Neural crest cell (in vitro differentiated cells): ENCODE results near the gene FRMD7. TPM values are rescaled to one million over a fixed set of nuclear protein-coding genes. Genes with fewer than 3 reads are reported as not detected.

ENCODE experiments used
- DNase-seq: peaks from one replicate; pipeline ENCODE4 v3.0.0; 2021; ENCODE audit warnings: low read depth, mixed read lengths, low spot score
- H3K27ac Mint-ChIP-seq: one replicate; pipeline ENCODE4 v1.8.0; 2021; ENCODE audit warnings: mild to moderate bottlenecking, mixed read lengths; ENCODE audit not compliant: unreplicated experiment
- H3K27me3 Mint-ChIP-seq: 2 replicates; pipeline ENCODE4 v1.8.0; 2021; ENCODE audit warnings: low read depth, mild to moderate bottlenecking, mixed read lengths
- H3K36me3 Mint-ChIP-seq: 2 replicates; pipeline ENCODE4 v1.8.0; 2021; ENCODE audit warnings: low read depth, mild to moderate bottlenecking, mixed read lengths
- H3K4me1 Mint-ChIP-seq: 2 replicates; pipeline ENCODE4 v1.8.0; 2021; ENCODE audit warnings: mixed read lengths
- H3K4me3 Mint-ChIP-seq: one replicate; pipeline ENCODE4 v1.8.0; 2021; ENCODE audit warnings: mild to moderate bottlenecking, mixed read lengths
- H3K9me3 Mint-ChIP-seq: 2 replicates; pipeline ENCODE4 v1.8.0; 2021; ENCODE audit warnings: mixed read lengths
- total RNA-seq: library from RNA; stranded (reverse); gene quantifications from 2 replicates; pipeline ENCODE4 v1.2.1, GENCODE V29; 2021
- TF ChIP-seq, protein P1 (sequence below): fragments of 200-600 bp; sonication (generic); conservative IDR thresholded peaks from 2 replicates; pipeline ENCODE4 v1.5.0; 2021; ENCODE audit warnings: antibody characterized with exemption, mild to moderate bottlenecking

Gene FRMD7
- total RNA-seq, 1 donor from 2014 or later, result 0.21 TPM

GRCh38 chrX:132086672-132087071 is 41.1 kb downstream of the FRMD7 start:
- no peaks in the 10 kb centered on the region for H3K36me3 Mint-ChIP-seq
- H3K4me1 Mint-ChIP-seq, result no peaks in the 10 kb centered on the region
- no peak overlapping the region for H3K4me3 Mint-ChIP-seq
- TF ChIP-seq, protein P1, sequence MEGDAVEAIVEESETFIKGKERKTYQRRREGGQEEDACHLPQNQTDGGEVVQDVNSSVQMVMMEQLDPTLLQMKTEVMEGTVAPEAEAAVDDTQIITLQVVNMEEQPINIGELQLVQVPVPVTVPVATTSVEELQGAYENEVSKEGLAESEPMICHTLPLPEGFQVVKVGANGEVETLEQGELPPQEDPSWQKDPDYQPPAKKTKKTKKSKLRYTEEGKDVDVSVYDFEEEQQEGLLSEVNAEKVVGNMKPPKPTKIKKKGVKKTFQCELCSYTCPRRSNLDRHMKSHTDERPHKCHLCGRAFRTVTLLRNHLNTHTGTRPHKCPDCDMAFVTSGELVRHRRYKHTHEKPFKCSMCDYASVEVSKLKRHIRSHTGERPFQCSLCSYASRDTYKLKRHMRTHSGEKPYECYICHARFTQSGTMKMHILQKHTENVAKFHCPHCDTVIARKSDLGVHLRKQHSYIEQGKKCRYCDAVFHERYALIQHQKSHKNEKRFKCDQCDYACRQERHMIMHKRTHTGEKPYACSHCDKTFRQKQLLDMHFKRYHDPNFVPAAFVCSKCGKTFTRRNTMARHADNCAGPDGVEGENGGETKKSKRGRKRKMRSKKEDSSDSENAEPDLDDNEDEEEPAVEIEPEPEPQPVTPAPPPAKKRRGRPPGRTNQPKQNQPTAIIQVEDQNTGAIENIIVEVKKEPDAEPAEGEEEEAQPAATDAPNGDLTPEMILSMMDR, result no peak
- H3K27me3 Mint-ChIP-seq, result peaks cover 3% of the 10 kb centered on the region
- DNase-seq, result no peak
- H3K9me3 Mint-ChIP-seq, result no peaks in the 10 kb centered on the region
- H3K27ac Mint-ChIP-seq, result no peak overlapping the region

GRCh38 chrX:132085786-132086185 is 42.0 kb downstream of the FRMD7 start:
- Mint-ChIP-seq H3K27me3 (peaks cover 3% of the 10 kb centered on the region), H3K4me1 (no peaks in the 10 kb centered on the region), H3K36me3 (no peaks in the 10 kb centered on the region), H3K4me3 (no peak overlapping the region), H3K27ac (no peak overlapping the region), H3K9me3 (no peaks in the 10 kb centered on the region)
- TF ChIP-seq, protein P1, result no peak
- no peak for DNase-seq

GRCh38 chrX:132077912-132078311 is 49.9 kb downstream of the FRMD7 start:
- TF ChIP-seq, protein P1, result no peak
- Mint-ChIP-seq H3K27me3 (no peaks in the 10 kb centered on the region), H3K4me3 (no peak overlapping the region), H3K4me1 (no peaks in the 10 kb centered on the region), H3K9me3 (no peaks in the 10 kb centered on the region), H3K27ac (no peak overlapping the region), H3K36me3 (peaks cover 4% of the 10 kb centered on the region)
- DNase-seq, result no peak

GRCh38 chrX:132077414-132077813 is 50.4 kb downstream of the FRMD7 start:
- TF ChIP-seq, protein P1, result no peak
- H3K4me1 Mint-ChIP-seq, result no peaks in the 10 kb centered on the region
- no peaks in the 10 kb centered on the region for H3K27me3 Mint-ChIP-seq
- H3K4me3 Mint-ChIP-seq, result no peak overlapping the region
- H3K36me3 Mint-ChIP-seq, result peaks cover 4% of the 10 kb centered on the region
- DNase-seq, result no peak
- no peak overlapping the region for H3K27ac Mint-ChIP-seq
- no peaks in the 10 kb centered on the region for H3K9me3 Mint-ChIP-seq

DNA sequence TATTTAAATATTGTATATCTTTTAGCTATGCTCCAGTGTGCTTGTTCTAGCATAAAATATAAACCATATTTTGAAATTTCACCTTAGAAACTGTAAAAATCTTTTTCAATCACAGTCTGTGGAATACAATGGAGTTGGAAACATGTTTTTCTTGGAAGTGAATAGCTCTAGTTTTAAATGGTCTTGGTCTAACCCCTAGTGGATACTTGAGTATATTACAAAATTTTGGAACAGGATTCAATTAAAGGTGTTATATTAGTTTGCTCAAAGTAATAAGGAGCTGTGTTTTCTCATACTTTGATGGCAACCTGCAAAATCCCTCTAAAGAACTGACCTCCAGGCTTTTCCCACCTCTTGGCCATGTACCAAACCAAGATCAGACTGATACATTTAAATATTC is 56.6 kb downstream of the FRMD7 start:
- Mint-ChIP-seq H3K27ac (no peak overlapping the region), H3K27me3 (no peaks in the 10 kb centered on the region), H3K9me3 (no peaks in the 10 kb centered on the region), H3K36me3 (no peaks in the 10 kb centered on the region), H3K4me1 (no peaks in the 10 kb centered on the region), H3K4me3 (no peak overlapping the region)
- DNase-seq, result no peak
- TF ChIP-seq, protein P1, result peak; percentile 67

- Mint-ChIP-seq H3K4me3 (no peak overlapping the region), H3K4me1 (no peaks in the 10 kb centered on the region), H3K9me3 (no peaks in the 10 kb centered on the region), H3K27ac (no peak overlapping the region), H3K36me3 (no peaks in the 10 kb centered on the region), H3K27me3 (no peaks in the 10 kb centered on the region)
- TF ChIP-seq, protein P1, result no peak
- no peak for DNase-seq
Observed at GRCh38 chrX:132068405-132068804, 59.4 kb downstream of the FRMD7 start.
